Transverse colon (tissue), 3 donors: Measurements from ENCODE around the gene RASGRP2.

Experiments used
- CTCF ChIP-seq, 5 experiments: fragments of 200-600 bp in 3 of 5; fragments of 450-650 bp in 2 of 5; sonication (generic) in 3 of 5; IDR thresholded peaks; 1 replicate in 2 of 5; 2 replicates in 3 of 5; pipeline ENCODE4 v1.5.1; 2016 to 2017; ENCODE audit warnings: antibody characterized with exemption in 5 of 5, inconsistent platforms in 3 of 5, mild to moderate bottlenecking in 2 of 5, moderate library complexity in 1 of 5
- EP300 ChIP-seq: sonication (generic); formaldehyde crosslinking; IDR thresholded peaks from one replicate; pipeline ENCODE4 v1.6.1; 2017; ENCODE audit warnings: antibody characterized with exemption, low read depth
- POLR2A ChIP-seq: fragments of 450-650 bp; IDR thresholded peaks from one replicate; pipeline ENCODE4 v1.6.1; 2016; ENCODE audit warnings: antibody characterized with exemption, mild to moderate bottlenecking, moderate library complexity

DNA sequence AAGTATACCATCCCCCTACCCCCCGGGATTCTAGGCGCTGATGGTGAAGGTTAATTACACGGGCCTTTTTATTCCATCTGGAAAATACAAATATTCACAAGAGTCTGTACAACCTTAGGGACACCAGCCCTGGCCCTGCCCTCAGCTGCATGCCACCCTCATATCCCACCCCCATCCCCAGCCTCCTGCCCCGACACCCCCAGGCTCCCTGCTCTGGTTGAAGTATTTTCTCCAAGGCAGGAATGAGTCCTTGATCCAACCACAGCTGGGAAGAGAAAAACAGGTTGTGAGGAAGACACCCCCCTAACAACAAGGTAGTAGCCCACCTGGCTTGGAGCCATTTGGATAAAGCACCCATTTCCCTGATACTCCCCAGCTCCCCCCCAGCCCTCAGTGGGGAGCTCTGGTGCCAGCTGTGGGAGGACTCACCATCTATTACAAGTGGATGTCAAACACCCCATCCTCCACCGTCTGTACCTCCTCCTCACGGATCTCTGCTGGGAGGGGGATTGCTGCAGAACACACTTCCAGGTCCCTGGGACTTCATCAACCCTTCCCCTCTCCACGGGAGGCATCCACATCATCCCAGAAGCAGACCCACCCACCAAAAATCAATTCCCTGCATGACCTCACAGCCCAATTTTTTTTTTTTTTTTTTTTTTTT is 16.9 kb downstream of the RASGRP2 start:
- no peak for TF ChIP-seq CTCF (IDR thresholded peaks at IDR 0.05)
- TF ChIP-seq EP300: no peak
- TF ChIP-seq POLR2A: no peak
